Esophagus muscularis mucosa (tissue), 4 donors: ENCODE measurements around the gene MRPS23. TPM values are rescaled to one million over a fixed set of nuclear protein-coding genes. Genes with fewer than 3 reads are reported as not detected.

Experiments
- DNase-seq: peaks from one replicate; pipeline ENCODE4 v3.0.0-alpha.2; 2017; ENCODE audit errors: extremely low spot score
- H3K27ac ChIP-seq, 4 donors: fragments of 200-600 bp; sonication (generic); replicated peaks in 1 of 4; 1 replicate in 3 of 4; 2 replicates in 1 of 4; pipeline ENCODE4 v1.5.1; 2016 to 2019; ENCODE audit warnings: mild to moderate bottlenecking in 1 of 4
- H3K27me3 ChIP-seq, 4 donors: fragments of 200-600 bp; sonication (generic); one replicate each; pipeline versions ENCODE4 v1.5.1 to v1.6.0; 2016 to 2019
- H3K36me3 ChIP-seq, 4 donors: fragments of 200-600 bp; sonication (generic); one replicate each; pipeline ENCODE4 v1.5.1; 2016 to 2019
- H3K4me1 ChIP-seq, 4 donors: fragments of 200-600 bp; sonication (generic); one replicate each; pipeline ENCODE4 v1.5.1; 2016 to 2019
- H3K4me3 ChIP-seq, 4 donors: fragments of 200-600 bp; sonication (generic); 1 replicate in 2 of 4; 2 replicates in 2 of 4; pipeline ENCODE4 v1.5.1; 2016 to 2019; ENCODE audit warnings: mild to moderate bottlenecking in 4 of 4, moderate library complexity in 1 of 4
- H3K9me3 ChIP-seq, 4 donors: fragments of 200-600 bp; sonication (generic); 1 replicate in 3 of 4; 2 replicates in 1 of 4; pipeline ENCODE4 v1.5.1; 2016 to 2019
- EP300 ChIP-seq: sonication (generic); formaldehyde crosslinking; IDR thresholded peaks from one replicate; pipeline ENCODE4 v1.6.1; 2017; ENCODE audit warnings: antibody characterized with exemption
- POLR2A ChIP-seq: fragments of 450-650 bp; IDR thresholded peaks from one replicate; pipeline ENCODE4 v1.6.1; 2017; ENCODE audit warnings: antibody characterized with exemption, moderate library complexity, mild to moderate bottlenecking, low read depth
- POLR2AphosphoS5 ChIP-seq, 2 donors: sonication (generic); formaldehyde crosslinking; IDR thresholded peaks; one replicate each; pipeline ENCODE4 v1.6.1; 2017; ENCODE audit warnings: antibody characterized with exemption in 2 of 2
- WGBS: methylation state at CpG from one replicate; pipeline ENCODE4 v1.1.5; 2018; 5-methylcytosine and 5-hydroxymethylcytosine counted together
- intact Hi-C: fragments of 100-400 bp; cut with DNase I; formaldehyde crosslinking; loops from one replicate; pipeline ENCODE4 v1.15.1; 2023
- total RNA-seq, 4 donors: library from RNA; depleted of rRNA; stranded (reverse); fragments of >200 nt; gene quantifications; one replicate each; pipeline versions ENCODE4 v1.1.0 to v1.2.1, GENCODE V29; 2016
- TF ChIP-seq, protein P1 (sequence below), 3 experiments: fragments of 200-600 bp in 2 of 3; fragments of 450-650 bp in 1 of 3; sonication (generic) in 2 of 3; IDR thresholded peaks; one replicate each; pipeline ENCODE4 v1.5.1; 2017 to 2019; ENCODE audit warnings: antibody characterized with exemption in 3 of 3, mild to moderate bottlenecking in 2 of 3, moderate library complexity in 1 of 3

MRPS23 gene
- total RNA-seq, 4 donors from 2014 or later, result 11.6 to 22.2 (median 16.9) TPM

DNA sequence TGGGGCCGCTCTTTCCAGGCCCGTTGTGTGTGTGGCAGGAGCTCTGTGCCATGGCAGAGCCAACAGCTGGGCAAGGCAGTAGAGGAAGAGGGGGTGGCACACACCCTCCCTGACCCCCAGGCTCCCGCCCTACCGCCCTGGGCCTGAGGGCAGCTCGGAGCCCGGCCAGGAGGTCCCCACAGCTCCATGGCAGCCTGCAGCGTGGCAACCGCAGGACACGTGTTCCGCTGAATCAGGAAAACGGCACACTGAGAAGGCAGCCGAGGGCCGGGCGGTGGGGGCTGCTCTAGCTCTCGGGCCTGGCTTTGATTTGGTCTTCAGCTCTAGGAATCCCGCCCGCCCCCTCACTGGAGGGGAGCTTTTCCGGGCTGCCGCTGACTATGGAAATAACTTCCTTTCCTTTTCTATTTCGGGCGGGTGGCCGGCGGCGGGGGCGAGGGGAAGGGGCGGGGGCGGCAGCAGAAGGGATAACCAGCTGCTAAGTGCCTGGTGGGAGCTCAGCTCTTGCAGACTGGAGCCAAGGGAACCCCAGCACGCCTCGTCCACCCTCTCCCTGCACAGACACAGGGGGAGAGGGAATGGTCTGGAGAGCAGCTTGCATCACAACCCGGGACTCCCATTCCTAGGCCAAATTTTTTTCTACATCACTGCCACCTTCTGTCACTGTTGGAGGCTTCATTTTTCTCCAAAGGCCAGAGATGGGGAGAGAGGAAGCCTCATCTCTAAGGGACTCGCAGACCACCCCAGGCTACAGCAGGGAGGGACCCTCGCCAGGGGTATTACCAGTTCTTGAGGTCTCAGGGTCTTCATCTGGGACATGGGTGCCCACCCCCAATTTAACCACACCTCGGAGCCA lies 24.8 kb upstream of the MRPS23 start:
- Histone ChIP-seq H3K36me3 (peaks cover 18 to 76% (median 67%) of the 10 kb centered on the region in 4 donors), H3K27me3 (no peaks in the 10 kb centered on the region), H3K4me1 (peaks cover 75 to 100% (median 92%) of the 10 kb centered on the region in 4 donors), H3K9me3 (no peaks in the 10 kb centered on the region), H3K27ac (peak overlapping the region; percentile 88 to 95 (median 93)), H3K4me3 (peak overlapping the region; percentile 28 to 44 (median 34))
- intact Hi-C loops, result loop anchor here (5.0 kb wide), 2 partner anchors 73 to 113 kb away; partner anchors contain the start of gene VEZF1
- WGBS, result 12% methylated on average over 14 of the region's 33 CpGs
- no peak for DNase-seq
- peak in 1 of 2 donors; percentile 62 for TF ChIP-seq POLR2AphosphoS5 (IDR thresholded peaks at IDR 0.05)
- TF ChIP-seq POLR2A, result no peak
- TF ChIP-seq EP300, result no peak
- TF ChIP-seq, protein P1, sequence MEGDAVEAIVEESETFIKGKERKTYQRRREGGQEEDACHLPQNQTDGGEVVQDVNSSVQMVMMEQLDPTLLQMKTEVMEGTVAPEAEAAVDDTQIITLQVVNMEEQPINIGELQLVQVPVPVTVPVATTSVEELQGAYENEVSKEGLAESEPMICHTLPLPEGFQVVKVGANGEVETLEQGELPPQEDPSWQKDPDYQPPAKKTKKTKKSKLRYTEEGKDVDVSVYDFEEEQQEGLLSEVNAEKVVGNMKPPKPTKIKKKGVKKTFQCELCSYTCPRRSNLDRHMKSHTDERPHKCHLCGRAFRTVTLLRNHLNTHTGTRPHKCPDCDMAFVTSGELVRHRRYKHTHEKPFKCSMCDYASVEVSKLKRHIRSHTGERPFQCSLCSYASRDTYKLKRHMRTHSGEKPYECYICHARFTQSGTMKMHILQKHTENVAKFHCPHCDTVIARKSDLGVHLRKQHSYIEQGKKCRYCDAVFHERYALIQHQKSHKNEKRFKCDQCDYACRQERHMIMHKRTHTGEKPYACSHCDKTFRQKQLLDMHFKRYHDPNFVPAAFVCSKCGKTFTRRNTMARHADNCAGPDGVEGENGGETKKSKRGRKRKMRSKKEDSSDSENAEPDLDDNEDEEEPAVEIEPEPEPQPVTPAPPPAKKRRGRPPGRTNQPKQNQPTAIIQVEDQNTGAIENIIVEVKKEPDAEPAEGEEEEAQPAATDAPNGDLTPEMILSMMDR (IDR thresholded peaks at IDR 0.05), result no peak

- Histone ChIP-seq H3K4me3 (peak overlapping the region; percentile 28 to 44 (median 34)), H3K27ac (peak overlapping the region; percentile 88 to 95 (median 93)), H3K9me3 (no peaks in the 10 kb centered on the region), H3K36me3 (peaks cover 18 to 77% (median 67%) of the 10 kb centered on the region in 4 donors), H3K27me3 (no peaks in the 10 kb centered on the region), H3K4me1 (peaks cover 75 to 100% (median 92%) of the 10 kb centered on the region in 4 donors)
- DNase-seq, result no peak
- intact Hi-C loops, result no loop called here
- 23% methylated on average over 7 of the region's 7 CpGs for WGBS
- TF ChIP-seq POLR2AphosphoS5 (IDR thresholded peaks at IDR 0.05), result no peak
- no peak for TF ChIP-seq POLR2A
- TF ChIP-seq, protein P1 (IDR thresholded peaks at IDR 0.05), result no peak
- TF ChIP-seq EP300, result no peak
Measured at GRCh38 chr17:57874058-57874419, 24.2 kb upstream of the MRPS23 start.

- DNase-seq, result no peak
Measured at GRCh38 chr17:57873261-57874057, 23.6 kb upstream of the MRPS23 start.

DNA sequence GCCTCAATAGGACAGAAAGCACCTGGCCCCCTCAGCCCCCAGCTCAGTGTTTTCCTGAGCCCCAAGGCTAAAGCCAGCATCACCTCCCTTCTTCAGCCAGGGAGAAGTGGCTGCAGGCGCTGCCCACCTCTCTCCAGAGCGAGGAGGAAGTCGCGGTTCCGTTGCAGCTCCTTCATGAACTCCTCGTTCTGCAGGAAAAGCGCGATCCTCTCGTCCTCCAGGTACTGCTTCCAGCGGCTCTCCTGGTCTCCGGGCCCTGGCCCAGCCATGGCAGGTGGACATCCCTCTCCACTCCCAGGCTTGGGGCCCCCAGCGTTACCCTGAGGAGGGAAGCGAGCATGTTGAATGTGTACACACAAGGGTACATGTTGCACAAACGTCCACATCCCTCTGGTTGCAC lies 22.7 kb upstream of the MRPS23 start:
- peaks cover 18 to 70% (median 53%) of the 10 kb centered on the region in 4 donors for H3K36me3 ChIP-seq
- 89% methylated on average over 14 of the region's 14 CpGs for WGBS
- intact Hi-C loops, result no loop called here
- no peaks in the 10 kb centered on the region for H3K27me3 ChIP-seq
- H3K4me1 ChIP-seq, result peaks cover 78 to 100% (median 92%) of the 10 kb centered on the region in 4 donors
- TF ChIP-seq, protein P1 (IDR thresholded peaks at IDR 0.05), result no peak
- TF ChIP-seq EP300 (no peak), POLR2A (no peak), POLR2AphosphoS5 (IDR thresholded peaks at IDR 0.05) (no peak)
- H3K4me3 ChIP-seq, result no peak overlapping the region
- no peak for DNase-seq
- no peaks in the 10 kb centered on the region for H3K9me3 ChIP-seq
- peak overlapping the region; percentile 88 to 95 (median 93) for H3K27ac ChIP-seq

More at GRCh38 chr17:57873261-57874057, 23.6 kb upstream of the MRPS23 start:
- intact Hi-C loops, result no loop called here
- 78% methylated on average over 14 of the region's 16 CpGs for WGBS
- TF ChIP-seq EP300 (no peak), POLR2A (no peak), POLR2AphosphoS5 (IDR thresholded peaks at IDR 0.05) (no peak)
- TF ChIP-seq, protein P1 (IDR thresholded peaks at IDR 0.05), result no peak
- Histone ChIP-seq H3K36me3 (peaks cover 18 to 76% (median 62%) of the 10 kb centered on the region in 4 donors), H3K27ac (peak overlapping the region; percentile 88 to 95 (median 93)), H3K9me3 (no peaks in the 10 kb centered on the region), H3K4me3 (no peak overlapping the region), H3K4me1 (peaks cover 75 to 100% (median 92%) of the 10 kb centered on the region in 4 donors), H3K27me3 (no peaks in the 10 kb centered on the region)
